Trophoblast cell (in vitro differentiated cells and primary cell): ENCODE data around the gene SMIM36.

Experiments
- DNase-seq, 2 donors: peaks; one replicate each; pipeline ENCODE4 v3.0.0-alpha.2; 2016
- H2AFZ ChIP-seq: 2 replicates; pipeline ENCODE4 v1.6.1; 2013; ENCODE audit warnings: low read length, moderate library complexity, mild to moderate bottlenecking; ENCODE audit not compliant: insufficient read depth, poor library complexity
- H2AK5ac ChIP-seq: 2 replicates; pipeline ENCODE4 v1.6.1; 2013; ENCODE audit warnings: mild to moderate bottlenecking, low read length
- H2BK120ac ChIP-seq: 2 replicates; pipeline ENCODE4 v1.6.1; 2013; ENCODE audit warnings: low read length, mild to moderate bottlenecking, moderate library complexity; ENCODE audit not compliant: insufficient read depth, poor library complexity
- H2BK12ac ChIP-seq: 2 replicates; pipeline ENCODE4 v1.6.1; 2013; ENCODE audit warnings: mild to moderate bottlenecking, low read length, moderate library complexity
- H2BK5ac ChIP-seq: 2 replicates; pipeline ENCODE4 v1.6.1; 2013; ENCODE audit warnings: low read length, low read depth, moderate library complexity, mild to moderate bottlenecking; ENCODE audit not compliant: poor library complexity
- H3K14ac ChIP-seq: 2 replicates; pipeline ENCODE4 v1.6.1; 2013; ENCODE audit warnings: mild to moderate bottlenecking, low read length
- H3K18ac ChIP-seq: 2 replicates; pipeline ENCODE4 v1.6.1; 2013; ENCODE audit warnings: mild to moderate bottlenecking, low read length
- H3K23ac ChIP-seq: 2 replicates; pipeline ENCODE4 v1.6.1; 2013; ENCODE audit warnings: low read length
- H3K27ac ChIP-seq: 2 replicates; pipeline ENCODE4 v1.5.1; 2013; ENCODE audit warnings: low read depth, mild to moderate bottlenecking, inconsistent platforms, low read length, moderate library complexity
- H3K27me3 ChIP-seq: 2 replicates; pipeline ENCODE4 v1.6.1; 2013; ENCODE audit warnings: inconsistent platforms, mild to moderate bottlenecking, low read length, moderate library complexity; ENCODE audit not compliant: insufficient read depth
- H3K36me3 ChIP-seq, 2 experiments: 1 replicate in 1 of 2; 2 replicates in 1 of 2; pipeline ENCODE4 v1.6.1; 2013; ENCODE audit warnings: low read length in 2 of 2, mild to moderate bottlenecking in 2 of 2, moderate library complexity in 1 of 2; ENCODE audit not compliant: insufficient read depth in 2 of 2, control insufficient read depth in 1 of 2
- H3K4ac ChIP-seq: 2 replicates; pipeline ENCODE4 v1.6.1; 2013; ENCODE audit warnings: low read depth, mild to moderate bottlenecking, low read length, moderate library complexity
- H3K4me1 ChIP-seq, 2 experiments: 1 replicate in 1 of 2; 2 replicates in 1 of 2; pipeline ENCODE4 v1.6.1; 2013; ENCODE audit warnings: low read length in 2 of 2, mild to moderate bottlenecking in 2 of 2, moderate library complexity in 1 of 2; ENCODE audit not compliant: insufficient read depth in 2 of 2, control insufficient read depth in 1 of 2
- H3K4me2 ChIP-seq: 2 replicates; pipeline ENCODE4 v1.6.1; 2013; ENCODE audit warnings: inconsistent platforms, mild to moderate bottlenecking, low read length, moderate library complexity
- H3K4me3 ChIP-seq: 2 replicates; pipeline ENCODE4 v1.5.1; 2013; ENCODE audit warnings: mild to moderate bottlenecking, low read depth, low read length, inconsistent platforms
- H3K79me1 ChIP-seq: one replicate; pipeline ENCODE4 v1.6.1; 2013; ENCODE audit warnings: low read length
- H3K79me2 ChIP-seq: 2 replicates; pipeline ENCODE4 v1.6.1; 2013; ENCODE audit warnings: low read length, mild to moderate bottlenecking; ENCODE audit not compliant: control insufficient read depth, insufficient read depth, poor library complexity
- H3K9ac ChIP-seq: 2 replicates; pipeline ENCODE4 v1.6.1; 2013; ENCODE audit warnings: mild to moderate bottlenecking, low read length
- H3K9me3 ChIP-seq: 2 replicates; pipeline ENCODE4 v1.6.1; 2013; ENCODE audit warnings: low read depth, mild to moderate bottlenecking, control low read depth, inconsistent platforms, low read length; ENCODE audit not compliant: insufficient read depth
- H4K12ac ChIP-seq: 2 replicates; pipeline ENCODE4 v1.6.1; 2013; ENCODE audit warnings: low read depth, mild to moderate bottlenecking, low read length, moderate library complexity
- H4K8ac ChIP-seq: 2 replicates; pipeline ENCODE4 v1.6.1; 2013; ENCODE audit warnings: low read depth, mild to moderate bottlenecking, low read length, moderate library complexity
- H4K91ac ChIP-seq: one replicate; pipeline ENCODE4 v1.6.1; 2013; ENCODE audit warnings: low read depth, mild to moderate bottlenecking, low read length, moderate library complexity
- WGBS: extraction: QIAGEN DNeasy Blood & Tissue Kit; methylation state at CpG from one replicate; pipeline ENCODE4 v1.1.7; 2013; ENCODE audit warnings: missing lambda C conversion rate; ENCODE audit not compliant: insufficient read length, insufficient coverage; ENCODE audit errors: extremely low coverage; 5-methylcytosine and 5-hydroxymethylcytosine counted together

Gene SMIM36

DNA sequence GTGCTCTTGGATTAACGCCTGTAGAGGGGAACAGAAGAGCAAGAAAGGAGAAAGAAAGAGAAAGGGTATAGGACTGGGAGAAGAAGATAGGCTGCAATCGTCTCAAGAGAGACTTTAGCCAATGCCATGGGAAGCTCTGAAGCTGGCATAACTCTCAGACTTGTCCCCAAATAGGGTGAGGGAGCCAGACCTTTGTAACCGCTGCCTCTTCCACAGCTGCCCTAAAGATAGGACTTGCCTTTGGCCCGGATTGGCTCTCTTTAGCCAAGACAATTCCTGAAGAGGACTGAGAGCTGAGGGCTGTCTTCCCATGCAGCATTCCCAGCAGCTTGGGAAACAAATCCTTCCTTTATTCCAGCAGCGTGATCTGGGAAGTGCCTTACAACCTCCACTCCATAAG lies 68.8 kb downstream of the SMIM36 start:
- H3K4me2 ChIP-seq, result no peak overlapping the region
- H4K91ac ChIP-seq, result no peak overlapping the region
- no peak overlapping the region for H2BK12ac ChIP-seq
- no peak overlapping the region for H3K18ac ChIP-seq
- DNase-seq, result no peak
- no peaks in the 10 kb centered on the region for H3K27me3 ChIP-seq
- H2AFZ ChIP-seq, result no peak overlapping the region
- WGBS, result no CpG with 5 or more reads among the region's 5 CpGs
- H3K9ac ChIP-seq, result no peak overlapping the region
- no peak overlapping the region for H3K27ac ChIP-seq
- no peak overlapping the region for H2BK5ac ChIP-seq
- H2AK5ac ChIP-seq, result no peak overlapping the region
- H3K36me3 ChIP-seq, result no peaks in the 10 kb centered on the region
- no peak overlapping the region for H4K12ac ChIP-seq
- H3K79me2 ChIP-seq, result no peaks in the 10 kb centered on the region
- no peaks in the 10 kb centered on the region for H3K9me3 ChIP-seq
- H3K4ac ChIP-seq, result no peak overlapping the region
- no peak overlapping the region for H3K23ac ChIP-seq
- no peak overlapping the region for H3K14ac ChIP-seq
- H3K79me1 ChIP-seq, result peaks cover 10% of the 10 kb centered on the region
- peaks cover 12 to 25% of the 10 kb centered on the region in 2 experiments for H3K4me1 ChIP-seq
- H4K8ac ChIP-seq, result no peak overlapping the region
- H2BK120ac ChIP-seq, result peak overlapping the region; percentile 4
- no peak overlapping the region for H3K4me3 ChIP-seq

DNA sequence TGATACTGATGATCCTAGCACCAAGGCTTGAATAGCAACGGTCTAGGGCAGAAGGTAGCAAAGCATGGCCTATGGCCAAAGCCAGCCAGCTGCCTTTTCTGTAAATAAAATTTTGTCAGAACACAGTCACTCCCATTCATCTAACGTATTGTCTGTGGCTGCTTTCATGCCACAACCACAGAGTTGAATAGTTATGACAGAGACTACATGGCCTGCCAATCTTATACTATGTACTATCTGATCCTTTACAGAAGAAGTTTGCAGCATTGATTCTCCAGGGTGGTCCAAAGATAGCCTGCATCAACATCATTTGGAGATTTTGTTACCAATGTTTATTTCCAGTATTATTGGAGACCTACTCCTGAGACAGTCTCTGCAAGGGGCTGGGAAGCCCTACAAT lies 69.7 kb downstream of the SMIM36 start:
- H2AK5ac ChIP-seq, result no peak overlapping the region
- H3K79me1 ChIP-seq, result peaks cover 10% of the 10 kb centered on the region
- no CpG with 5 or more reads among the region's 2 CpGs for WGBS
- no peaks in the 10 kb centered on the region for H3K79me2 ChIP-seq
- no peak overlapping the region for H3K4me3 ChIP-seq
- H4K8ac ChIP-seq, result no peak overlapping the region
- H2AFZ ChIP-seq, result no peak overlapping the region
- H3K4ac ChIP-seq, result no peak overlapping the region
- no peak overlapping the region for H3K14ac ChIP-seq
- no peaks in the 10 kb centered on the region for H3K27me3 ChIP-seq
- no peak for DNase-seq
- no peak overlapping the region for H4K12ac ChIP-seq
- H3K9ac ChIP-seq, result no peak overlapping the region
- no peak overlapping the region for H3K18ac ChIP-seq
- H4K91ac ChIP-seq, result no peak overlapping the region
- H3K27ac ChIP-seq, result no peak overlapping the region
- no peak overlapping the region for H2BK5ac ChIP-seq
- H3K4me2 ChIP-seq, result no peak overlapping the region
- H3K36me3 ChIP-seq, result no peaks in the 10 kb centered on the region
- no peak overlapping the region for H3K23ac ChIP-seq
- H2BK120ac ChIP-seq, result no peak overlapping the region
- H2BK12ac ChIP-seq, result no peak overlapping the region
- H3K9me3 ChIP-seq, result no peaks in the 10 kb centered on the region
- H3K4me1 ChIP-seq, result peaks cover 12 to 25% of the 10 kb centered on the region in 2 experiments

DNA sequence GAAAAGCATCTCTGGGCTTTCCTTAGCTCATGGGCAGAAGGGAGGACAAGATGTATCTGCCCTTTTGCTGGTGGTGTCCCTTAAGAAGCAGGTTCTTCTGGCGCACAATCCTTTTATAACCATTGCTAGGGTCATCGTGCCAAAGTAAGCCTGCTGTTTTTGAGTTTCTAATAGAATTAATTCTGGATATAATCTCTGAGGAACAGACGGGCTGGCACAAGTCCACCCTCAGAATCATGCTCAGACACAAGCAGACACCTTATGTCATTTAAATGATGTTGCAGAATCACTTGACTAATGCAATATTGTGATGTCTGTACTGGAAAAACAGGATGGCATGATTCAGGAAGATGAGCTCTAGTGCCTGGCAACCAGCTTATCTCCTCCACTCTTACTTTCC lies 70.9 kb downstream of the SMIM36 start:
- Histone ChIP-seq H3K36me3 (no peaks in the 10 kb centered on the region), H3K9me3 (no peaks in the 10 kb centered on the region), H3K79me1 (peaks cover 10% of the 10 kb centered on the region), H2BK12ac (peak overlapping the region; percentile 8), H3K9ac (no peak overlapping the region), H3K18ac (no peak overlapping the region), H3K27me3 (no peaks in the 10 kb centered on the region), H4K91ac (peak overlapping the region; percentile 8), H3K4ac (no peak overlapping the region), H4K12ac (no peak overlapping the region), H3K4me1 (peaks cover 12 to 24% of the 10 kb centered on the region in 2 experiments), H3K4me3 (no peak overlapping the region), H3K27ac (no peak overlapping the region), H2BK120ac (no peak overlapping the region), H3K4me2 (no peak overlapping the region), H3K14ac (no peak overlapping the region), H2AK5ac (no peak overlapping the region), H2BK5ac (no peak overlapping the region), H2AFZ (no peak overlapping the region), H3K79me2 (no peaks in the 10 kb centered on the region), H4K8ac (no peak overlapping the region), H3K23ac (no peak overlapping the region)
- DNase-seq, result peak in 1 of 2 donors; percentile 66
- WGBS, result no CpG with 5 or more reads among the region's 3 CpGs

DNA sequence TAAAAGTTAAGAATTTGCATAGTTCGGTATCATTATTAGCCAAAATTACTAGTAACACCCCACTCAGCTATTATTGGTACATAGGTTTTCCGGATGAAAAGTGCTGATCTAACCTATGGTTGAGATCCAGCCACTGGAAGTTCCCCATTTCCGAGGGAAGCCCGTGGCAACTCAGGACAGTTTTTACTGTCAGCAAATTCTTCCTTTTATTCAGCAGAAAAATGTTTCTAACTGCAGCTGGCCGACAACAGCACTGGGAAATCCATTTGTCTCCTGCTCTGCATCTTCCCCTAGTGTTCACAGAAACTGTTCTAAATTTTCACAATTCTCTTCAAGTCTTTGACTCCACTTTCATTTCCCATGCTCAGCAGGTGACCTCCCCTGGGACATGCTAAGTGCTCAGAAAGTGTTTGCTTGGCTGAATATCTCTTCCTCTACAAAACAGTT lies 74.1 kb downstream of the SMIM36 start:
- Histone ChIP-seq H3K9me3 (no peaks in the 10 kb centered on the region), H3K27me3 (no peaks in the 10 kb centered on the region), H3K4me2 (no peak overlapping the region), H2AK5ac (no peak overlapping the region), H3K79me1 (peaks cover 18% of the 10 kb centered on the region), H4K8ac (no peak overlapping the region), H3K4me1 (peaks cover 14 to 17% of the 10 kb centered on the region in 2 experiments), H3K23ac (no peak overlapping the region), H2AFZ (no peak overlapping the region), H2BK120ac (peak overlapping the region; percentile 46), H3K27ac (no peak overlapping the region), H3K4ac (no peak overlapping the region), H3K36me3 (no peaks in the 10 kb centered on the region), H2BK5ac (no peak overlapping the region), H3K79me2 (no peaks in the 10 kb centered on the region), H3K4me3 (no peak overlapping the region), H2BK12ac (no peak overlapping the region), H4K91ac (no peak overlapping the region), H3K18ac (no peak overlapping the region), H3K9ac (no peak overlapping the region), H3K14ac (no peak overlapping the region), H4K12ac (no peak overlapping the region)
- no peak for DNase-seq
- no CpG with 5 or more reads among the region's 5 CpGs for WGBS
